SU-DHL-6 (cell line): Measurements from ENCODE around the gene MFSD1.

Experiments
- H2AFZ ChIP-seq: fragments of 200-600 bp; sonication (generic); 2 replicates; pipeline ENCODE4 v1.6.1; 2014; ENCODE audit warnings: low read depth, mild to moderate bottlenecking, moderate library complexity, mixed read lengths, antibody characterized with exemption, low read length; ENCODE audit not compliant: severe bottlenecking
- H3F3A ChIP-seq: fragments of 200-600 bp; shearing (Covaris generic); 2 replicates; pipeline ENCODE4 v1.6.0; 2016; ENCODE audit warnings: antibody characterized with exemption, mild to moderate bottlenecking; ENCODE audit not compliant: insufficient read depth
- H3K27ac ChIP-seq: fragments of 200-600 bp; sonication (generic); 2 replicates; pipeline ENCODE4 v1.5.1; 2016; ENCODE audit warnings: low read depth, mild to moderate bottlenecking, low read length, moderate library complexity, mixed read lengths
- H3K27me3 ChIP-seq: fragments of 200-600 bp; sonication (generic), shearing (Covaris generic); 2 replicates; pipeline ENCODE4 v1.6.0; 2014; ENCODE audit warnings: mild to moderate bottlenecking, low read length
- H3K36me3 ChIP-seq: fragments of 200-600 bp; sonication (generic); 2 replicates; pipeline ENCODE4 v1.6.1; 2014; ENCODE audit warnings: mild to moderate bottlenecking, low read length, mixed read lengths
- H3K4me2 ChIP-seq: fragments of 300-600, 200-600 bp; shearing (Covaris generic), sonication (generic); 2 replicates; pipeline ENCODE4 v1.6.0; 2014; ENCODE audit warnings: low read length, low read depth, mild to moderate bottlenecking; ENCODE audit not compliant: poor library complexity, severe bottlenecking
- H3K4me3 ChIP-seq: fragments of 200-600 bp; sonication (generic); 2 replicates; pipeline ENCODE4 v1.5.1; 2014; ENCODE audit warnings: antibody characterized with exemption, low read length, mild to moderate bottlenecking, mixed read lengths; ENCODE audit not compliant: insufficient read depth, poor library complexity, severe bottlenecking
- H3K79me2 ChIP-seq: fragments of 200-600 bp; sonication (generic); 2 replicates; pipeline ENCODE4 v1.6.1; 2014; ENCODE audit warnings: mild to moderate bottlenecking, low read length, moderate library complexity; ENCODE audit not compliant: insufficient read depth
- H3K9ac ChIP-seq: fragments of 200-600 bp; sonication (generic); 2 replicates; pipeline ENCODE4 v1.7.0; 2014; ENCODE audit warnings: mild to moderate bottlenecking, low read length
- H3K9me2 ChIP-seq: fragments of 200-600 bp; sonication (generic); replicated peaks from 2 replicates; pipeline ENCODE4 v1.6.1; 2014; ENCODE audit warnings: low read length; ENCODE audit not compliant: insufficient read depth
- H3K9me3 ChIP-seq: fragments of 200-600 bp; sonication (generic); 2 replicates; pipeline ENCODE4 v1.6.1; 2014; ENCODE audit warnings: low read length, mixed read lengths; ENCODE audit not compliant: insufficient read depth
- H4K20me1 ChIP-seq: fragments of 200-600 bp; sonication (generic); 2 replicates; pipeline ENCODE4 v1.6.1; 2014; ENCODE audit warnings: low read depth, mild to moderate bottlenecking, antibody characterized with exemption, low read length, moderate library complexity, mixed read lengths
- EZH2phosphoT487 ChIP-seq: fragments of 200-600 bp; sonication (generic), shearing (Covaris generic); conservative IDR thresholded peaks from 2 replicates; pipeline ENCODE4 v1.6.1; 2018; ENCODE audit warnings: mild to moderate bottlenecking, antibody characterized with exemption, low read length, moderate library complexity, mixed read lengths
- TF ChIP-seq, protein P1 (sequence below): fragments of 200-600 bp; sonication (generic); IDR thresholded peaks from one replicate; pipeline ENCODE4 v1.5.1; 2017; ENCODE audit warnings: antibody characterized with exemption, mild to moderate bottlenecking, low read length, moderate library complexity; ENCODE audit not compliant: insufficient read depth, poor library complexity, severe bottlenecking

Gene MFSD1

DNA sequence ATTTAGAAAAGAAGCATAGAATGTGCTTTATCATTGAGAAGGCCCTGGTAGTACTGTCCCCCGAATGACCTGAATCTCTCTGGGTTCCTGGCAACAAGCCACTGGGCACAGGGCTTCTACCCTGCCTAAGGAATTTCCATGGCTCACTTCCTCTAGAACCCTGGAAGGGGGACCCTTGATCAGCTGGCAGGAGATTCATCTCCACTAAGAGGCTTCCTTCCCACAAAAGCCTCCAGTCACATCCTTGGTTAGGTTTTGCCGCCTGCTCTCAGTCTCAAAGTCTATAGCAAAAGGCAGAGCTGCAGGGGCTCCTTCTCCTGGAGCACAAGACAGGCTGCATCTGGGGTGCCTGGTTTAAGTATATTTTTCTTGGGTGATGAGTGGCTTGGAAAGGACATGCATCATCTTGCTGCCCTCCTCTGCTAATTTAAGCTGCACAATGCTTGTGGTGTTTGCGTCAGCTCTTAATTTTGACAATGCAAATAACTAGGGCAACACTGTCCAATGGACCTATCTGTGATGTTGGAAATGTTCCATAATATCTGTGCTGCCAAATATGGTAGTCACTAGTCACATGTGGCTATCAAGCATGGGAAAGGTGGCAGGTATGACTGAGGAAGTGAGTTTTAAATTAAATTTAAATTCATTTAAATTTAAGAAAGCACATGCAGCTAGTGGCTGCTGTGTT lies 36.2 kb upstream of the MFSD1 start:
- no peak overlapping the region for H3K4me3 ChIP-seq
- H3K9ac ChIP-seq, result no peak overlapping the region
- H3K9me3 ChIP-seq, result no peaks in the 10 kb centered on the region

DNA sequence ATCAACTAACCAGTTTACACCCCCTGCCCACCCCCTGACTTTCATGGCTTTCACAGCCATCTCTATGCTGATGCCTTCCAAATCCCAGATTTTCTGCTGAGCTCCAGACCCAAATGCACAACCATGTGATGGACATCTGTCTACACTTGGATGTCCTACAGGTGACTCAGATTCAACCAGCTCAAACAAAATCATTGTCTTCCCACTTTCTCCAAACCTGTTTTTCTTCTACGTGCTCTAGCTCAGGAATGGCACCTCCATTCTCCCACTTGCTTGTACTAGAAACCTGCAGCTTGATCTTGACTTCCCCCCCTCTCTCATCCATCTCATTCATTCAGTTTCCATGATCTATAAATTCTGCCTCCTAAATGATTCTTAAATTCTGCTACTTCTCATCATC lies 35.5 kb upstream of the MFSD1 start:
- Histone ChIP-seq H4K20me1 (no peaks in the 10 kb centered on the region), H3K4me2 (no peak overlapping the region), H2AFZ (no peak overlapping the region), H3K79me2 (no peaks in the 10 kb centered on the region), H3F3A (no peaks in the 10 kb centered on the region), H3K9ac (no peak overlapping the region), H3K27me3 (no peaks in the 10 kb centered on the region), H3K27ac (no peak overlapping the region), H3K36me3 (no peaks in the 10 kb centered on the region), H3K4me3 (no peak overlapping the region), H3K9me3 (no peaks in the 10 kb centered on the region), H3K9me2 (no peaks in the 10 kb centered on the region)
- no peak for TF ChIP-seq EZH2phosphoT487
- TF ChIP-seq, protein P1, sequence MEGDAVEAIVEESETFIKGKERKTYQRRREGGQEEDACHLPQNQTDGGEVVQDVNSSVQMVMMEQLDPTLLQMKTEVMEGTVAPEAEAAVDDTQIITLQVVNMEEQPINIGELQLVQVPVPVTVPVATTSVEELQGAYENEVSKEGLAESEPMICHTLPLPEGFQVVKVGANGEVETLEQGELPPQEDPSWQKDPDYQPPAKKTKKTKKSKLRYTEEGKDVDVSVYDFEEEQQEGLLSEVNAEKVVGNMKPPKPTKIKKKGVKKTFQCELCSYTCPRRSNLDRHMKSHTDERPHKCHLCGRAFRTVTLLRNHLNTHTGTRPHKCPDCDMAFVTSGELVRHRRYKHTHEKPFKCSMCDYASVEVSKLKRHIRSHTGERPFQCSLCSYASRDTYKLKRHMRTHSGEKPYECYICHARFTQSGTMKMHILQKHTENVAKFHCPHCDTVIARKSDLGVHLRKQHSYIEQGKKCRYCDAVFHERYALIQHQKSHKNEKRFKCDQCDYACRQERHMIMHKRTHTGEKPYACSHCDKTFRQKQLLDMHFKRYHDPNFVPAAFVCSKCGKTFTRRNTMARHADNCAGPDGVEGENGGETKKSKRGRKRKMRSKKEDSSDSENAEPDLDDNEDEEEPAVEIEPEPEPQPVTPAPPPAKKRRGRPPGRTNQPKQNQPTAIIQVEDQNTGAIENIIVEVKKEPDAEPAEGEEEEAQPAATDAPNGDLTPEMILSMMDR, result no peak

More for the DNA sequence above, 36.2 kb upstream of the MFSD1 start:
- Histone ChIP-seq H3F3A (no peaks in the 10 kb centered on the region), H4K20me1 (no peaks in the 10 kb centered on the region), H3K79me2 (no peaks in the 10 kb centered on the region), H3K36me3 (no peaks in the 10 kb centered on the region), H3K27me3 (no peaks in the 10 kb centered on the region), H3K9me2 (no peaks in the 10 kb centered on the region), H3K27ac (no peak overlapping the region), H2AFZ (no peak overlapping the region), H3K4me2 (no peak overlapping the region)
- TF ChIP-seq, protein P1, result no peak
- no peak for TF ChIP-seq EZH2phosphoT487

DNA sequence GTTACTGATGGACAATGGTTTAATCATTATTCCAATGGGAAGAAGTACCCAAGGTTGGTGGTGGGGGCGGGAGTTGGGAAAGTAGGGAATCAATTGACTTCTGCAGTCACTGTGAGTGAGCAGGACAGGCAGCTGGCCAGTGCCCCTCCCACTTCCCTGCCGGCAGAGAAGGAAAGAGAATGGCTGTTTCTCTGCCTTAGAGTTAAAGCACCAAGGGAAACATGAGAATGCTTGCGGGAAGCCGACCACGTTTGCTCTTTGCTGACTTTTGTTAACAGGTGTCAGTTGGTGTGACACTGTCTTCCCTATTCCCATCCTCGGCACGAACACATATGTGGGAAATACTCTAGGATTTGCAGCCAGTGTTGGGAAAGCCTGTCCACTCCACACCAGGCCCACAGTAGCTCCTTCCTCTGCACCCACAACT lies 33.5 kb upstream of the MFSD1 start:
- Histone ChIP-seq H3K4me3 (no peak overlapping the region), H3K9ac (no peak overlapping the region), H3K79me2 (no peaks in the 10 kb centered on the region), H3K27me3 (no peaks in the 10 kb centered on the region), H2AFZ (no peak overlapping the region), H3K9me3 (no peaks in the 10 kb centered on the region), H3K9me2 (no peaks in the 10 kb centered on the region), H3K4me2 (no peak overlapping the region), H3K27ac (no peak overlapping the region), H3F3A (no peaks in the 10 kb centered on the region), H3K36me3 (no peaks in the 10 kb centered on the region), H4K20me1 (no peaks in the 10 kb centered on the region)
- TF ChIP-seq EZH2phosphoT487, result no peak
- TF ChIP-seq, protein P1, result no peak
